Cardiac fibroblast (primary cell): ENCODE measurements around the gene ATP8B1.

ENCODE experiments used
- DNase-seq, 2 donors: peaks; one replicate each; pipeline versions ENCODE4 v3.0.0 to v3.0.0-alpha.2; 2010; ENCODE audit warnings: low read depth in 2 of 2
- H3K4me3 ChIP-seq, 2 donors: replicated peaks in 1 of 2; 1 replicate in 1 of 2; 2 replicates in 1 of 2; pipeline ENCODE4 v1.5.1; 2011; ENCODE audit warnings: low read depth in 2 of 2, low read length in 2 of 2, mild to moderate bottlenecking in 2 of 2, moderate library complexity in 1 of 2
- TF ChIP-seq, protein P1 (sequence below): IDR thresholded peaks from one replicate; pipeline ENCODE4 v1.5.1; 2011; ENCODE audit warnings: low read depth, mild to moderate bottlenecking, low read length, inconsistent platforms

Gene ATP8B1

DNA sequence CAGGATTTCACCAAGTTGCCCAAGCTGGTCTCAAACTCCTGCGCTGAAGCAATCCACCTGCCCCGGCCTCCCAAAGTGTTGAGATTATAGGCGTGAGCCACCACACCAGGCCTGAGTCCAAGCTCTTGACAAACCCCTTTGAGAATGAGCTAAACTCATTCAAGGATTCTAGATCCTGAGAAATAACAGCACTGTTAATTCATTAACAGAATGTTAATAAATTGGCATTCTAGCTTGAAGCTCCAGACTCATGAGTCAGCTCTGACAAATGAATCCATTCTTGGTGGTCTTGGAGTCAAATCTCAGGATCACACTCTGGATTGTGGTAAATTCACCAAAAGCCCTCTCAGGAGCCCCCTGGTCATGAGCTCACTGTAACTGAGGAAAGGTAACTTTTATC, 183.2 kb downstream of the ATP8B1 start:
- TF ChIP-seq, protein P1, sequence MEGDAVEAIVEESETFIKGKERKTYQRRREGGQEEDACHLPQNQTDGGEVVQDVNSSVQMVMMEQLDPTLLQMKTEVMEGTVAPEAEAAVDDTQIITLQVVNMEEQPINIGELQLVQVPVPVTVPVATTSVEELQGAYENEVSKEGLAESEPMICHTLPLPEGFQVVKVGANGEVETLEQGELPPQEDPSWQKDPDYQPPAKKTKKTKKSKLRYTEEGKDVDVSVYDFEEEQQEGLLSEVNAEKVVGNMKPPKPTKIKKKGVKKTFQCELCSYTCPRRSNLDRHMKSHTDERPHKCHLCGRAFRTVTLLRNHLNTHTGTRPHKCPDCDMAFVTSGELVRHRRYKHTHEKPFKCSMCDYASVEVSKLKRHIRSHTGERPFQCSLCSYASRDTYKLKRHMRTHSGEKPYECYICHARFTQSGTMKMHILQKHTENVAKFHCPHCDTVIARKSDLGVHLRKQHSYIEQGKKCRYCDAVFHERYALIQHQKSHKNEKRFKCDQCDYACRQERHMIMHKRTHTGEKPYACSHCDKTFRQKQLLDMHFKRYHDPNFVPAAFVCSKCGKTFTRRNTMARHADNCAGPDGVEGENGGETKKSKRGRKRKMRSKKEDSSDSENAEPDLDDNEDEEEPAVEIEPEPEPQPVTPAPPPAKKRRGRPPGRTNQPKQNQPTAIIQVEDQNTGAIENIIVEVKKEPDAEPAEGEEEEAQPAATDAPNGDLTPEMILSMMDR, result no peak
- no peak for DNase-seq
- no peak overlapping the region for H3K4me3 ChIP-seq

DNA sequence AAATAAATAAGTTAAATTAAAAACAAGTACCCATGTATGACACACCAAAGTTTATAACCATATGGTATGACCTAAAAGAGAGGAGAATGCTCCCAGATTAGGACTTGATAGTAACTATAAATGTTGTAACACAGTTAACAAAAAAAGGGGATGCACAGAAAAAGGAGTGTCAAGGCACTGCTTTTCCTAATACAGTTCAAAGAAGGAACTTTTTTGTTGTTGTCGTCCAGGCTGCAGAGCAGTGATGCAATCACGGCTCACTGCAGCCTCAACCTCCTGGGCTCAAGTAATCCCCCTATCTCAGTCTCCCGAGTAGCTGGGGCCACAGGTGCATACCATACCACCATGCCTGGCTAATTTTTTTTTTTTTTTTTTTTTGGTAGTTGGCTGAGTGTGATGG, 184.2 kb downstream of the ATP8B1 start:
- no peak overlapping the region for H3K4me3 ChIP-seq
- no peak for DNase-seq
- TF ChIP-seq, protein P1, result no peak

DNA sequence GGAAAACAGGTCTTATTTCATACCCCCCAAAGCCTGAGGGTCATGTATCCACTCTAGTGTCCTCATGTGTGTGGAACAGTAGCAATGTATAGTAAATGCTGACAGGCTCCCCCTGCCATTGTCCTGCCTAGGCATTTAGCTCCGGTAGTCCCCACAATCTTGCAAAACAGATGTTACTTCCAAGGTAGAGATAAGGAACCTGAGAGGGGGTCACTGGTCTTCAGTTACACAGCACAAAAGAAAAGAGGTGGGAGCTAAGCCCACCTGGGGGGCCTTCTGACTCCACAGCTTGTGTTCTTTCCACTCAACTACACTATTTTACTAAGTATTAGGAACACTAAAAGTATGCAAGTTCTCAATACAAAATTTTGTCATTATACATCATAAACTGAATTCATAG, 199.2 kb downstream of the ATP8B1 start:
- no peak for DNase-seq
- no peak overlapping the region for H3K4me3 ChIP-seq
- TF ChIP-seq, protein P1, result no peak
